ENCODE measurements around the gene UBL3.

GRCh38 chr13:29753618-29754472 is 96.6 kb downstream of the UBL3 start:
- TF ChIP-seq, protein P1, sequence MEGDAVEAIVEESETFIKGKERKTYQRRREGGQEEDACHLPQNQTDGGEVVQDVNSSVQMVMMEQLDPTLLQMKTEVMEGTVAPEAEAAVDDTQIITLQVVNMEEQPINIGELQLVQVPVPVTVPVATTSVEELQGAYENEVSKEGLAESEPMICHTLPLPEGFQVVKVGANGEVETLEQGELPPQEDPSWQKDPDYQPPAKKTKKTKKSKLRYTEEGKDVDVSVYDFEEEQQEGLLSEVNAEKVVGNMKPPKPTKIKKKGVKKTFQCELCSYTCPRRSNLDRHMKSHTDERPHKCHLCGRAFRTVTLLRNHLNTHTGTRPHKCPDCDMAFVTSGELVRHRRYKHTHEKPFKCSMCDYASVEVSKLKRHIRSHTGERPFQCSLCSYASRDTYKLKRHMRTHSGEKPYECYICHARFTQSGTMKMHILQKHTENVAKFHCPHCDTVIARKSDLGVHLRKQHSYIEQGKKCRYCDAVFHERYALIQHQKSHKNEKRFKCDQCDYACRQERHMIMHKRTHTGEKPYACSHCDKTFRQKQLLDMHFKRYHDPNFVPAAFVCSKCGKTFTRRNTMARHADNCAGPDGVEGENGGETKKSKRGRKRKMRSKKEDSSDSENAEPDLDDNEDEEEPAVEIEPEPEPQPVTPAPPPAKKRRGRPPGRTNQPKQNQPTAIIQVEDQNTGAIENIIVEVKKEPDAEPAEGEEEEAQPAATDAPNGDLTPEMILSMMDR (IDR thresholded peaks at IDR 0.05), result no peak
- TF ChIP-seq POLR2A (IDR thresholded peaks at IDR 0.05), result no peak
